Stomach (tissue), 4 donors: Measurements from ENCODE around the gene LILRB3.
"Not testable (repeated sequence)": the region's sequence is repeated elsewhere in the genome, so short reads cannot be mapped to it uniquely, and the experiment has no call there.

Source experiments
- POLR2A ChIP-seq, 4 donors: fragments of 450-650 bp; IDR thresholded peaks; one replicate each; pipeline ENCODE4 v1.6.1; 2016; ENCODE audit warnings: antibody characterized with exemption in 4 of 4, control low read depth in 2 of 4, mild to moderate bottlenecking in 1 of 4, moderate library complexity in 1 of 4
- POLR2AphosphoS5 ChIP-seq, 3 donors: sonication (generic); formaldehyde crosslinking; IDR thresholded peaks; one replicate each; pipeline ENCODE4 v1.6.1; 2016; ENCODE audit warnings: antibody characterized with exemption in 3 of 3
- TF ChIP-seq, protein P1 (sequence below), 7 experiments: fragments of 450-650 bp in 4 of 7; fragments of 200-600 bp in 3 of 7; sonication (generic) in 3 of 7; IDR thresholded peaks; one replicate each; pipeline ENCODE4 v1.5.1; 2016 to 2019; ENCODE audit warnings: antibody characterized with exemption in 7 of 7, control low read depth in 2 of 7, mild to moderate bottlenecking in 1 of 7

- TF ChIP-seq POLR2A, POLR2AphosphoS5 (IDR thresholded peaks at IDR 0.05): not testable (repeated sequence)
- TF ChIP-seq, protein P1, sequence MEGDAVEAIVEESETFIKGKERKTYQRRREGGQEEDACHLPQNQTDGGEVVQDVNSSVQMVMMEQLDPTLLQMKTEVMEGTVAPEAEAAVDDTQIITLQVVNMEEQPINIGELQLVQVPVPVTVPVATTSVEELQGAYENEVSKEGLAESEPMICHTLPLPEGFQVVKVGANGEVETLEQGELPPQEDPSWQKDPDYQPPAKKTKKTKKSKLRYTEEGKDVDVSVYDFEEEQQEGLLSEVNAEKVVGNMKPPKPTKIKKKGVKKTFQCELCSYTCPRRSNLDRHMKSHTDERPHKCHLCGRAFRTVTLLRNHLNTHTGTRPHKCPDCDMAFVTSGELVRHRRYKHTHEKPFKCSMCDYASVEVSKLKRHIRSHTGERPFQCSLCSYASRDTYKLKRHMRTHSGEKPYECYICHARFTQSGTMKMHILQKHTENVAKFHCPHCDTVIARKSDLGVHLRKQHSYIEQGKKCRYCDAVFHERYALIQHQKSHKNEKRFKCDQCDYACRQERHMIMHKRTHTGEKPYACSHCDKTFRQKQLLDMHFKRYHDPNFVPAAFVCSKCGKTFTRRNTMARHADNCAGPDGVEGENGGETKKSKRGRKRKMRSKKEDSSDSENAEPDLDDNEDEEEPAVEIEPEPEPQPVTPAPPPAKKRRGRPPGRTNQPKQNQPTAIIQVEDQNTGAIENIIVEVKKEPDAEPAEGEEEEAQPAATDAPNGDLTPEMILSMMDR (IDR thresholded peaks at IDR 0.05): not testable (repeated sequence)
Observed at GRCh38 chr19:54243809-54244208, 21.0 kb upstream of the LILRB3 start.
